PFSK-1 (cell line): ENCODE data around the gene STUM.

Experiments
- FOXP2 ChIP-seq: optimal IDR thresholded peaks from 2 replicates; pipeline ENCODE3; 2011; ENCODE audit warnings: borderline replicate concordance, control low read depth, inconsistent platforms; ENCODE audit not compliant: insufficient read depth; ENCODE audit errors: extremely low read length, extremely low read depth
- POLR2AphosphoS5 ChIP-seq: IDR thresholded peaks from 2 replicates; pipeline ENCODE4 v1.6.1; 2012; ENCODE audit warnings: low read depth, mild to moderate bottlenecking, control low read depth, low read length, moderate library complexity
- SIN3A ChIP-seq: IDR thresholded peaks from 2 replicates; pipeline ENCODE4 v1.6.1; 2012; ENCODE audit warnings: mild to moderate bottlenecking, low read length, moderate library complexity, borderline replicate concordance; ENCODE audit not compliant: insufficient read depth
- TAF1 ChIP-seq: IDR thresholded peaks from 2 replicates; pipeline ENCODE4 v1.6.1; 2012; ENCODE audit warnings: low read length, control low read depth, borderline replicate concordance; ENCODE audit not compliant: insufficient read depth
- TF ChIP-seq, protein P1 (sequence below), 2 experiments: IDR thresholded peaks; 2 replicates each; pipeline versions ENCODE4 v1.6.1 to v1.8.0; 2011 to 2012; ENCODE audit warnings: low read depth in 2 of 2, low read length in 2 of 2, control low read depth in 1 of 2, inconsistent platforms in 1 of 2, mild to moderate bottlenecking in 1 of 2, moderate library complexity in 1 of 2; ENCODE audit not compliant: insufficient read depth in 1 of 2

GRCh38 chr1:226558036-226558650 lies 9.6 kb downstream of the STUM start:
- TF ChIP-seq POLR2AphosphoS5 (no peak), SIN3A (no peak), FOXP2 (no peak), TAF1 (no peak)
- TF ChIP-seq, protein P1, sequence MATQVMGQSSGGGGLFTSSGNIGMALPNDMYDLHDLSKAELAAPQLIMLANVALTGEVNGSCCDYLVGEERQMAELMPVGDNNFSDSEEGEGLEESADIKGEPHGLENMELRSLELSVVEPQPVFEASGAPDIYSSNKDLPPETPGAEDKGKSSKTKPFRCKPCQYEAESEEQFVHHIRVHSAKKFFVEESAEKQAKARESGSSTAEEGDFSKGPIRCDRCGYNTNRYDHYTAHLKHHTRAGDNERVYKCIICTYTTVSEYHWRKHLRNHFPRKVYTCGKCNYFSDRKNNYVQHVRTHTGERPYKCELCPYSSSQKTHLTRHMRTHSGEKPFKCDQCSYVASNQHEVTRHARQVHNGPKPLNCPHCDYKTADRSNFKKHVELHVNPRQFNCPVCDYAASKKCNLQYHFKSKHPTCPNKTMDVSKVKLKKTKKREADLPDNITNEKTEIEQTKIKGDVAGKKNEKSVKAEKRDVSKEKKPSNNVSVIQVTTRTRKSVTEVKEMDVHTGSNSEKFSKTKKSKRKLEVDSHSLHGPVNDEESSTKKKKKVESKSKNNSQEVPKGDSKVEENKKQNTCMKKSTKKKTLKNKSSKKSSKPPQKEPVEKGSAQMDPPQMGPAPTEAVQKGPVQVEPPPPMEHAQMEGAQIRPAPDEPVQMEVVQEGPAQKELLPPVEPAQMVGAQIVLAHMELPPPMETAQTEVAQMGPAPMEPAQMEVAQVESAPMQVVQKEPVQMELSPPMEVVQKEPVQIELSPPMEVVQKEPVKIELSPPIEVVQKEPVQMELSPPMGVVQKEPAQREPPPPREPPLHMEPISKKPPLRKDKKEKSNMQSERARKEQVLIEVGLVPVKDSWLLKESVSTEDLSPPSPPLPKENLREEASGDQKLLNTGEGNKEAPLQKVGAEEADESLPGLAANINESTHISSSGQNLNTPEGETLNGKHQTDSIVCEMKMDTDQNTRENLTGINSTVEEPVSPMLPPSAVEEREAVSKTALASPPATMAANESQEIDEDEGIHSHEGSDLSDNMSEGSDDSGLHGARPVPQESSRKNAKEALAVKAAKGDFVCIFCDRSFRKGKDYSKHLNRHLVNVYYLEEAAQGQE (IDR thresholded peaks at IDR 0.05; ENCODE audit: insufficient read depth in 1 of 2, low read depth in 2 of 2, low read length in 2 of 2) = no peak
